GM23338 (cell line): ENCODE data around the gene TPRX1. TPM values are rescaled to one million over a fixed set of nuclear protein-coding genes. Genes with fewer than 3 reads are reported as not detected.
A peak's percentile ranks its signal among the peaks of the same experiment; 100 is the strongest.

Experiments used
- ATAC-seq: fragments of 200-7000 bp; cut with Tn5 transposase; 3 replicates; pipeline ENCODE4 v1.9.1; 2020
- DNase-seq: peaks from one replicate; pipeline ENCODE4 v3.0.0-alpha.2; 2015; ENCODE audit warnings: low spot score
- H2AFZ ChIP-seq: fragments of 200-600 bp; sonication (generic); 2 replicates; pipeline ENCODE4 v1.8.0; 2016; ENCODE audit warnings: antibody characterized with exemption, mild to moderate bottlenecking, moderate library complexity
- H3F3A ChIP-seq: fragments of 200-600 bp; sonication (generic); replicated peaks from 2 replicates; pipeline ENCODE4 v1.8.0; 2017; ENCODE audit warnings: antibody characterized with exemption, mixed run types, low read depth
- H3K27ac ChIP-seq: fragments of 200-600 bp; sonication (generic); 2 replicates; pipeline ENCODE4 v1.6.1; 2016; ENCODE audit warnings: low read depth
- H3K27me3 ChIP-seq: fragments of 200-600 bp; sonication (generic); 2 replicates; pipeline ENCODE4 v1.8.0; 2016; ENCODE audit warnings: mild to moderate bottlenecking, mixed run types, moderate library complexity; ENCODE audit not compliant: insufficient read depth
- H3K36me3 ChIP-seq: fragments of 200-600 bp; sonication (generic); 2 replicates; pipeline ENCODE4 v1.8.0; 2016; ENCODE audit warnings: mild to moderate bottlenecking; ENCODE audit not compliant: insufficient read depth
- H3K4me1 ChIP-seq: fragments of 200-600 bp; sonication (generic); 2 replicates; pipeline ENCODE4 v1.8.0; 2016; ENCODE audit warnings: mild to moderate bottlenecking, moderate library complexity; ENCODE audit not compliant: insufficient read depth
- H3K4me2 ChIP-seq: fragments of 200-600 bp; sonication (generic); 2 replicates; pipeline ENCODE4 v1.7.1; 2017; ENCODE audit warnings: mixed run types
- H3K4me3 ChIP-seq: fragments of 200-600 bp; sonication (generic); 2 replicates; pipeline ENCODE4 v1.6.1; 2016; ENCODE audit warnings: mixed run types
- H3K79me2 ChIP-seq: fragments of 200-600 bp; sonication (generic); replicated peaks from 2 replicates; pipeline ENCODE4 v1.8.0; 2017; ENCODE audit warnings: mild to moderate bottlenecking; ENCODE audit not compliant: insufficient read depth
- H3K9me2 ChIP-seq: fragments of 200-600 bp; sonication (generic); 2 replicates; pipeline ENCODE4 v1.8.0; 2017; ENCODE audit not compliant: insufficient read depth
- H4K20me1 ChIP-seq: fragments of 200-600 bp; sonication (generic); replicated peaks from 2 replicates; pipeline ENCODE4 v1.8.0; 2017; ENCODE audit warnings: mild to moderate bottlenecking; ENCODE audit not compliant: insufficient read depth
- H3K27ac Mint-ChIP-seq: 2 replicates; pipeline ENCODE4 v1.8.0; 2020; ENCODE audit warnings: inconsistent platforms, mild to moderate bottlenecking, moderate library complexity, mixed read lengths
- H3K27me3 Mint-ChIP-seq: 3 replicates; pipeline ENCODE4 v1.8.0; 2022; ENCODE audit warnings: low read depth, mild to moderate bottlenecking, moderate library complexity, mixed read lengths, inconsistent platforms; ENCODE audit not compliant: insufficient read depth, poor library complexity
- H3K36me3 Mint-ChIP-seq: 3 replicates; pipeline ENCODE4 v1.8.0; 2021; ENCODE audit warnings: low read depth, mild to moderate bottlenecking, inconsistent platforms, moderate library complexity, mixed read lengths
- H3K4me1 Mint-ChIP-seq: 3 replicates; pipeline ENCODE4 v1.8.0; 2020; ENCODE audit warnings: mild to moderate bottlenecking, inconsistent platforms, mixed read lengths
- H3K4me3 Mint-ChIP-seq: 3 replicates; pipeline ENCODE4 v1.8.0; 2021; ENCODE audit warnings: moderate library complexity, mild to moderate bottlenecking, inconsistent platforms, mixed read lengths
- H3K9me3 Mint-ChIP-seq: 3 replicates; pipeline ENCODE4 v1.8.0; 2020; ENCODE audit warnings: moderate library complexity, mild to moderate bottlenecking, inconsistent platforms, mixed read lengths
- CREB1 ChIP-seq: fragments of 250-450 bp; sonication (Bioruptor Pico); IDR thresholded peaks from 2 replicates; pipeline ENCODE4 v1.5.0; 2020; ENCODE audit warnings: low read depth, mild to moderate bottlenecking, moderate library complexity
- CTCF ChIP-seq, 2 experiments: fragments of 200-600 bp in 1 of 2; sonication (generic) in 1 of 2; conservative IDR thresholded peaks; 2 replicates each; pipeline versions ENCODE4 v1.5.1 to v1.6.1; 2016 to 2017; ENCODE audit warnings: antibody characterized with exemption in 2 of 2, low read depth in 2 of 2, mild to moderate bottlenecking in 2 of 2, moderate library complexity in 1 of 2
- ETS1 ChIP-seq: IDR thresholded peaks from 2 replicates; pipeline ENCODE4 v1.6.1; 2016; ENCODE audit warnings: antibody characterized with exemption
- EZH2 ChIP-seq: fragments of 200-600 bp; sonication (generic); IDR thresholded peaks from one replicate; pipeline ENCODE4 v1.8.0; 2017; ENCODE audit warnings: antibody characterized with exemption, mild to moderate bottlenecking, low read depth; ENCODE audit not compliant: unreplicated experiment
- EZH2phosphoT487 ChIP-seq: fragments of 200-600 bp; sonication (generic); IDR thresholded peaks from one replicate; pipeline ENCODE4 v1.8.1; 2018; ENCODE audit warnings: antibody characterized with exemption; ENCODE audit not compliant: unreplicated experiment
- JUNB ChIP-seq: IDR thresholded peaks from one replicate; pipeline ENCODE4 v1.6.1; 2016; ENCODE audit warnings: antibody characterized with exemption; ENCODE audit not compliant: unreplicated experiment
- NANOG ChIP-seq: IDR thresholded peaks from 2 replicates; pipeline ENCODE4 v1.6.1; 2016; ENCODE audit warnings: antibody characterized with exemption, borderline replicate concordance
- POLR2AphosphoS5 ChIP-seq: IDR thresholded peaks from 2 replicates; pipeline ENCODE4 v1.6.1; 2016; ENCODE audit warnings: antibody characterized with exemption, low read depth
- ZNF462 ChIP-seq: fragments of 250-450 bp; sonication (Bioruptor Pico); IDR thresholded peaks from 2 replicates; pipeline ENCODE4 v1.5.0; 2020; ENCODE audit warnings: mild to moderate bottlenecking, moderate library complexity
- polyA plus RNA-seq: library from polyadenylated mRNA; unstranded; fragments of >200 nt; fragmentation: Nextera tagmentation; extraction: Ambion mirVana; gene quantifications from 2 replicates; pipeline ENCODE4 v1.2.1, GENCODE V29; 2016
- total RNA-seq: library from RNA; depleted of rRNA; stranded (reverse); fragments of >200 nt; shearing (Covaris generic); gene quantifications from 2 replicates; pipeline ENCODE4 v1.2.3, GENCODE V29; 2014

TPRX1 gene
- total and polyA plus RNA-seq, 2 experiments from 2014 or later, result 0.28 TPM; not detected in 1

GRCh38 chr19:47848823-47849473 is 44.6 kb upstream of the TPRX1 start:
- peak overlapping the region; percentile 53 for H3K4me3 ChIP-seq
- no peak for TF ChIP-seq JUNB
- peak; percentile 2; the same call in 1 of the 2 replicates for TF ChIP-seq CREB1
- peak; percentile 63 to 98 for TF ChIP-seq CTCF (conservative IDR thresholded peaks at IDR 0.05; ENCODE audit: low read depth in 2 of 2)
- Mint-ChIP-seq H3K4me1 (peaks cover 31% of the 10 kb centered on the region), H3K4me3 (peak overlapping the region; percentile 64), H3K9me3 (peaks cover 3% of the 10 kb centered on the region; the same call in 1 of the 3 replicates), H3K27me3 (peaks cover 26% of the 10 kb centered on the region), H3K36me3 (peaks cover 1% of the 10 kb centered on the region; the same call in 1 of the 3 replicates), H3K27ac (peak overlapping the region; percentile 96)
- no peaks in the 10 kb centered on the region for H4K20me1 ChIP-seq
- H3K27me3 ChIP-seq, result no peaks in the 10 kb centered on the region
- DNase-seq (peak; percentile 93), ATAC-seq (peak; percentile 42)
- no peaks in the 10 kb centered on the region for H3K79me2 ChIP-seq
- H3F3A ChIP-seq, result peaks cover 9% of the 10 kb centered on the region; the same call in 1 of the 2 replicates
- peaks cover 18% of the 10 kb centered on the region for H3K4me1 ChIP-seq
- H3K36me3 ChIP-seq, result no peaks in the 10 kb centered on the region
- H3K4me2 ChIP-seq, result peak overlapping the region; percentile 78
- H3K9me2 ChIP-seq, result no peaks in the 10 kb centered on the region
- H3K27ac ChIP-seq, result peak overlapping the region; percentile 98
- peak overlapping the region; percentile 79 for H2AFZ ChIP-seq

GRCh38 chr19:47848425-47848822 is 44.1 kb upstream of the TPRX1 start:
- peak overlapping the region; percentile 53 for H3K4me3 ChIP-seq
- H3K27me3 ChIP-seq, result no peaks in the 10 kb centered on the region
- Mint-ChIP-seq H3K4me1 (peaks cover 33% of the 10 kb centered on the region), H3K4me3 (peak overlapping the region; percentile 64), H3K27me3 (peaks cover 24% of the 10 kb centered on the region), H3K36me3 (peaks cover 3% of the 10 kb centered on the region; the same call in 1 of the 3 replicates), H3K9me3 (peaks cover 3% of the 10 kb centered on the region; the same call in 1 of the 3 replicates), H3K27ac (peak overlapping the region; percentile 96)
- ATAC-seq (no peak), DNase-seq (no peak)
- peaks cover 20% of the 10 kb centered on the region for H3K4me1 ChIP-seq
- peak overlapping the region; percentile 98 for H3K27ac ChIP-seq
- H3K36me3 ChIP-seq, result no peaks in the 10 kb centered on the region
- H3K9me2 ChIP-seq, result no peaks in the 10 kb centered on the region
- peaks cover 9% of the 10 kb centered on the region; the same call in 1 of the 2 replicates for H3F3A ChIP-seq
- H3K79me2 ChIP-seq, result no peaks in the 10 kb centered on the region
- peak overlapping the region; percentile 79 for H2AFZ ChIP-seq
- peak overlapping the region; percentile 78 for H3K4me2 ChIP-seq
- no peaks in the 10 kb centered on the region for H4K20me1 ChIP-seq
- no peak for TF ChIP-seq ETS1
- no peak for TF ChIP-seq CREB1
- TF ChIP-seq EZH2, result no peak
- no peak for TF ChIP-seq EZH2phosphoT487
- TF ChIP-seq POLR2AphosphoS5, result no peak
- TF ChIP-seq ZNF462 (CRISPR knock-in tag), result no peak
- TF ChIP-seq JUNB, result no peak
- TF ChIP-seq NANOG, result no peak
